Measurements from ENCODE around the gene SLC22A2. TPM values are rescaled to one million over a fixed set of nuclear protein-coding genes. Genes with fewer than 3 reads are reported as not detected.

The SLC22A2 gene
- polyA plus RNA-seq, 1 experiment: not detected

- no peak overlapping the region for H3K4me3 ChIP-seq (ENCODE audit: low read depth, low read length)
- H3K27me3 ChIP-seq (ENCODE audit: control insufficient read depth, insufficient read depth, low read length): no peaks in the 10 kb centered on the region
- CTCF ChIA-PET: no interaction called here
- H3K36me3 ChIP-seq (ENCODE audit: control insufficient read depth, insufficient read depth, low read length): no peaks in the 10 kb centered on the region
- no peak for TF ChIP-seq CTCF (IDR thresholded peaks at IDR 0.05; ENCODE audit: insufficient read depth, low read depth, low read length)
- POLR2A ChIA-PET: no interaction called here
- DNase-seq (ENCODE audit: low read depth): no peak
These were observed 11.2 kb upstream of the SLC22A2 start for GRCh38 chr6:160269771-160270170.

GRCh38 chr6:160269023-160269521 lies 10.5 kb upstream of the SLC22A2 start:
- H3K4me3 ChIP-seq (ENCODE audit: low read depth, low read length): no peak overlapping the region
- CTCF ChIA-PET: no interaction called here
- POLR2A ChIA-PET: no interaction called here
- H3K36me3 ChIP-seq (ENCODE audit: control insufficient read depth, insufficient read depth, low read length): no peaks in the 10 kb centered on the region
- H3K27me3 ChIP-seq (ENCODE audit: control insufficient read depth, insufficient read depth, low read length): no peaks in the 10 kb centered on the region
- no peak for DNase-seq (ENCODE audit: low read depth)
- no peak for TF ChIP-seq CTCF (IDR thresholded peaks at IDR 0.05; ENCODE audit: insufficient read depth, low read depth, low read length)

GRCh38 chr6:160267102-160267501 lies 8.5 kb upstream of the SLC22A2 start:
- no peak for TF ChIP-seq CTCF (IDR thresholded peaks at IDR 0.05; ENCODE audit: insufficient read depth, low read depth, low read length)
- ChIA-PET CTCF (interaction anchor here (0.7 kb wide), 1 partner anchor 240 kb away, joined by 3 read pairs; no protein-coding TSS in a partner anchor), POLR2A (no interaction called here)
- H3K36me3 ChIP-seq (ENCODE audit: control insufficient read depth, insufficient read depth, low read length): no peaks in the 10 kb centered on the region
- H3K4me3 ChIP-seq (ENCODE audit: low read depth, low read length): no peak overlapping the region
- no peaks in the 10 kb centered on the region for H3K27me3 ChIP-seq (ENCODE audit: control insufficient read depth, insufficient read depth, low read length)
- DNase-seq (ENCODE audit: low read depth): no peak

- CTCF ChIA-PET: no interaction called here
- H3K27me3 ChIP-seq (ENCODE audit: control insufficient read depth, insufficient read depth, low read length): no peaks in the 10 kb centered on the region
- POLR2A ChIA-PET: no interaction called here
- DNase-seq (ENCODE audit: low read depth): no peak
- H3K4me3 ChIP-seq (ENCODE audit: low read depth, low read length): no peak overlapping the region
- no peaks in the 10 kb centered on the region for H3K36me3 ChIP-seq (ENCODE audit: control insufficient read depth, insufficient read depth, low read length)
- no peak for TF ChIP-seq CTCF (IDR thresholded peaks at IDR 0.05; ENCODE audit: insufficient read depth, low read depth, low read length)
These were observed 7.4 kb upstream of the SLC22A2 start for GRCh38 chr6:160265869-160266476.

- Histone ChIP-seq H3K36me3 (ENCODE audit: control insufficient read depth, insufficient read depth, low read length) (no peaks in the 10 kb centered on the region), H3K27me3 (ENCODE audit: control insufficient read depth, insufficient read depth, low read length) (no peaks in the 10 kb centered on the region), H3K4me3 (ENCODE audit: low read depth, low read length) (no peak overlapping the region)
- no peak for DNase-seq (ENCODE audit: low read depth)
- POLR2A ChIA-PET: no interaction called here
- TF ChIP-seq CTCF (IDR thresholded peaks at IDR 0.05; ENCODE audit: insufficient read depth, low read depth, low read length): no peak
- CTCF ChIA-PET: no interaction called here
These were observed 5.5 kb upstream of the SLC22A2 start for GRCh38 chr6:160264061-160264612.

Data from BJ (cell line).